Stimulated activated naive CD8-positive, alpha-beta T cell treated with anti-CD3 and anti-CD28 coated beads, Interleukin-15, Interleukin-2, amounts not matched to agents 100 U/mL and 50 U/mL, for 24 hours (primary cell): ENCODE results near the gene TMF1.

Source experiments
- ATAC-seq: fragments of 150-1000 bp; cut with Tn5 transposase; one replicate; pipeline ENCODE4 v1.10.0; 2021
- DNase-seq: peaks from one replicate; pipeline ENCODE4 v3.0.0; 2021

Gene TMF1, protein sequence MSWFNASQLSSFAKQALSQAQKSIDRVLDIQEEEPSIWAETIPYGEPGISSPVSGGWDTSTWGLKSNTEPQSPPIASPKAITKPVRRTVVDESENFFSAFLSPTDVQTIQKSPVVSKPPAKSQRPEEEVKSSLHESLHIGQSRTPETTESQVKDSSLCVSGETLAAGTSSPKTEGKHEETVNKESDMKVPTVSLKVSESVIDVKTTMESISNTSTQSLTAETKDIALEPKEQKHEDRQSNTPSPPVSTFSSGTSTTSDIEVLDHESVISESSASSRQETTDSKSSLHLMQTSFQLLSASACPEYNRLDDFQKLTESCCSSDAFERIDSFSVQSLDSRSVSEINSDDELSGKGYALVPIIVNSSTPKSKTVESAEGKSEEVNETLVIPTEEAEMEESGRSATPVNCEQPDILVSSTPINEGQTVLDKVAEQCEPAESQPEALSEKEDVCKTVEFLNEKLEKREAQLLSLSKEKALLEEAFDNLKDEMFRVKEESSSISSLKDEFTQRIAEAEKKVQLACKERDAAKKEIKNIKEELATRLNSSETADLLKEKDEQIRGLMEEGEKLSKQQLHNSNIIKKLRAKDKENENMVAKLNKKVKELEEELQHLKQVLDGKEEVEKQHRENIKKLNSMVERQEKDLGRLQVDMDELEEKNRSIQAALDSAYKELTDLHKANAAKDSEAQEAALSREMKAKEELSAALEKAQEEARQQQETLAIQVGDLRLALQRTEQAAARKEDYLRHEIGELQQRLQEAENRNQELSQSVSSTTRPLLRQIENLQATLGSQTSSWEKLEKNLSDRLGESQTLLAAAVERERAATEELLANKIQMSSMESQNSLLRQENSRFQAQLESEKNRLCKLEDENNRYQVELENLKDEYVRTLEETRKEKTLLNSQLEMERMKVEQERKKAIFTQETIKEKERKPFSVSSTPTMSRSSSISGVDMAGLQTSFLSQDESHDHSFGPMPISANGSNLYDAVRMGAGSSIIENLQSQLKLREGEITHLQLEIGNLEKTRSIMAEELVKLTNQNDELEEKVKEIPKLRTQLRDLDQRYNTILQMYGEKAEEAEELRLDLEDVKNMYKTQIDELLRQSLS

DNA sequence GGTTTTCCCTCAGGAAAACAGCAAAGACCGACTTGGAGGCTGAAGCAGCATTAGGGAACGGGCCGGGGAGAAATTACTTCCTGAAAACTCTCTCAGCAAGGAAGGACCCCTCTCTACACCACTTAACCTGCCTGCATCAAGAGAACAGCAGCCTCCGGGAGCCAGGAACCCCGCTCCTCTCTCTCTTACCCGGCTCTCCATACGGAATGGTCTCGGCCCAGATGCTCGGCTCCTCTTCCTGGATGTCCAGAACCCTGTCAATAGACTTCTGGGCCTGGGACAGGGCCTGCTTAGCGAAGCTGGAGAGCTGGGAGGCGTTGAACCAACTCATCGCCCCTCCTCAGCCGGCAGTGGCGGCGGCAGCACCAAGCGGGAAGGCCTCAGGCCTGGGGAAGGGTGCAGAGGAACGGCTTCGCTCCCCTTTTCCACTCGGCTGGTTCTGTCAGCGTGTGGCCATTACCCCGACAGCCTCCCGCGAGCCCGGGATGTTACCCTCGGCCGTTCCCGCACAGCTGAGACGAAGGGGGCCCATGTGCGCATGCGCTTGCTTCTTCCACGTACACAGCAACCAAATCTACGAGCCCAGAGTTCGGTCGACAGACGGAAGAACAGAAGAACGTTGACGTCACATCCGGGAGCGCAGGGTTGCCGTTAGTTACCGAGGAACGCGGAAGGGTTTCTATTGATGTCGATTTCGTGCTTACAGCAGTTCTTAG lies at the start of gene TMF1:
TSS of gene TMF1 (minus strand) at position 578 of the 716 bp plus-strand sequence. CDS start at position 331, 247 bp downstream.
- ATAC-seq (peak; percentile 97), DNase-seq (peak; percentile 97)

DNA sequence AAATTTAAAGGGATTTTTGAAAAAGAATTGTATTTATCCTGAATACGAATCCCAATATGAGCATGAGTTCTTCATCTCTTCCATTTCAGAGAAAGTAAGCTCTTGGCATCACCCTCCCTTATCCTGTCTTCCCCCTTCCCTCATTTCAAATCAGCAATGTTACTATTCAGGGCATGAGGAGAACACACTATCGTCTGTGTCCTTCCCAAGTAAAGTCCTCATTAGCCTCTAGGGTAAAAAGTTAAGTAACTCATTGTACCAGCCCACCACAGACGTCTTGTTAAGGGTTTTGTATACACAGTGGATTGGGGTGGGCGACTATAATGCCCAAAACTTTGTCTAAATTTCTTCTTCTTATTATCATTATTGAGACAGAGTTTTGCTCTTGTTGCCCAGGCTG lies 47.4 kb upstream of the TMF1 start:
- no peak for ATAC-seq

DNA sequence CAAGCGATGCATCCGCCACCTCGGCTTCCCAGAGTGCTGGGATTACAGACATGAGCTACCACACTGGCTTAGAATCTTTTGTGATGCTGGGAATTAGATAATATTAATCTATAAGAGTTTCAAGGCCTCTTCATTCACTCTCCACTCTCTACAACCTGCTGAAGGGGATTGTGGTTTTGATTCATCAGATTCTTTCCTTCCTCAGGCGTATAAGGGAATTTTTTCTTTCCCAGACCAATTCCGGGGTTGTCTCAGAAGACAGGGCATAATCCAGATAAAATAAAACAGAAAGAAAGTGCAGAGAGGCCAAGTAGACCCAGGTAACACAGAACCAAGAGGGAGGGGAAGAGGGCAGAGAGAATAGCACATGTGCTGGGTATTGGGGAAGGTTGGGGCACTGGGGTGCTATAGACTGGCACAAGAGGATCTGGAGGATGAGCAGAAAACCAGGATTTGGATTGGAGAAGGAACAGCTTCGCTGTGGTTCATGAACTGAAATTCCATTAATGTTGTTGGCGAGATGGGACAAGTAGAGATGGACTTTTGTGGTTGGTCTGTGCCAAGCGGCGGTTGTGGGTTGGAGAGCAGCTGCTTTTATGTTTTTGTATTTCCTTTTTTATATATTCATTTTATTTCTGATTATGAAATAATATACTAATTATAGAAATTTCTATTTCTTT lies 45.4 kb upstream of the TMF1 start:
- no peak for DNase-seq
- no peak for ATAC-seq

More for the DNA sequence above, 47.4 kb upstream of the TMF1 start:
- DNase-seq = no peak

DNA sequence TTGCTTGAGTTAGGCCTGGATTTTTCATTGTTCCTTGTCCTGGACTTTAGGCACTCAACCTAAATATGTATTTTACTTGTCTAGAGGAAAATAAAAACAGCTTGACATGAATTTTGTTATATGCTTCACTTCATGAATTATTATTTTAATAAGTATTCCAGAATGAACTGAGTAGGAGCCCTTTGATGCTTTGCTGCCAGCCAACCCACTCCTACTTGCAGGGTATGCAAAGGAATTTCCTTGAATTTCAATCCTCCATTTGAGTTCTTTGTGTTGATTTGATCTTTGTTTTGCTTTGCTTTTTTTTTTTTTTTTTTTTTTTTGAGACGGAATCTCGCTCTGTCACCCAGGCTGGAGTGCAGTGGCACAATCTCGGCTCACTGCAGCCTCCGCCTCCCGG lies 44.2 kb upstream of the TMF1 start:
- no peak for ATAC-seq
- DNase-seq = no peak

DNA sequence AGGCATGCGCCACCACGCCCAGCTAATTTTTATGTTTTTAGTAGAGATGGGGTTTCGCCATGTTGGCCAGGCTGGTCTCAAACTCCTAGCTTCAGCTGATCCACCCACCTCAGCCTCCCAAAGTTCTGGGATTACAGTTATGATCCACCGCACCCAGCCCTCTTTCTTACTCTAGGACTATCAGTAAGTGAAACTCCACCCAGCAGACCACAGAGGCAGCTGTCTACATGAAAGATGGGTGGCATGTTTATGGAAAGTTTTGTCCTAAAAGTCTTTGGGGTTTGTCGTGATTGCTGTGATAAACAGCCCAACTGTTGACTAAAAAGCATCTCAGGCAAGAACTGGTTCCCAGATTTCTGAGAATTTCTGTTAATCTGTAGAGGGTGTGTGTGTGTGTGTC lies 43.5 kb upstream of the TMF1 start:
- ATAC-seq = no peak

DNA sequence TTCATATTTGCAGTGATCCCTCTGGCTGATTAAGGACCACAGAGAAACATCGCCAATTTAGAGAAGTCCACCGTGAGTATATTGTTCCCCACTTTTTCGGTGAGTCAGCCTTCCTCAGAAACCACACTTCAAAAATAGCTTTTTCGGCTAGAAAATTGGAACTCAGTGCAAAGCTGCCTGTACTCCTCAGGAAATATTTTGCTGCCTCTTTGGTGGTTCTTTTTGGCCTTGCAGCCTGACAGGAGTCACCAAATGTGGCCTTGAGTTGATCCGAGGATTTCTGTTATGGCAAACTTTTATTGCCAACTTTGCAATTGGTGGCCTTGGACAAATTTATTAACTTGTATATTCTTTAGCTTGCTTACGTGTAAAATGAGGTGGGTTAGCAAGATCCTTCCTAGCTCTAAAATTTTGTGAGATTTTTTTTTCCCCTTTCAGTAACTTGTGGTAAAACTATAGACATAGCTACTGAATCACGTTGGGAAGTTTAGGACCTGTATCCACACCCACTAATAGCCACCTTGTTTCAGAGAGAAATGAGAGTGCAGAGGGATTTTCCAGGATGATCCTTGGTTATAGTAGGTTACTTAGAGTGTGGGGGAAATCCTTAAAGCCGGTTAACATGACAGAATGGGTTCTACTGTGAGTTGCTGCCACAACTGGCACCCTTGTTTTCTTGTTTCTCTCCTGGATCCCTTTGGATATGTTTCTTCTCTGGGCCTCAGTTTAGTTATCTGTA lies 42.5 kb upstream of the TMF1 start:
- ATAC-seq (peak; percentile 75), DNase-seq (no peak)

More for the DNA sequence above, 43.5 kb upstream of the TMF1 start:
- no peak for DNase-seq

DNA sequence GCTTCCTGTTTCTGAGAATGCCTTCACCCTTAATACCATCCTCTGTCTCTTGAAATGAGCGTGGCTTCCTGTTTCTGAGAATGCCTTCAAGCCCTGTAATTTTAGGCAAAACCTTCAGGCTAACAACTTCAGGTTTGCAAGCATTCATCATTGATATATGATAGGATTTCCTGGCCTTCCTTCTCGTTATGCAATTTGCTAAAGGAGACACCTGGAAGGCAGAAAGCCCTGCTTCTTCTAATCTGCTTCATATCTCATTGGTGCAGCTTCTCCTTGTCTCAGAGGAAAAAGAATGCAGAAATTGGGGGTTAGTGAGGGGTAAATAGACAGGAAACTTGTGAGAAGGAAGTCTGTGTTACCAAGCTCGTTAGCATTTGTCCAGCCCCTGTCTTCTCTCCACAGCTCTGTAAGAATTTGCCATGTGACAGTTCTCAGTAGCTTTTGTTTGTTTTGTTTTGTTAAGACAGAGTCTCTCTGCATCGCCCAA lies 39.9 kb upstream of the TMF1 start:
- DNase-seq = no peak
- no peak for ATAC-seq

DNA sequence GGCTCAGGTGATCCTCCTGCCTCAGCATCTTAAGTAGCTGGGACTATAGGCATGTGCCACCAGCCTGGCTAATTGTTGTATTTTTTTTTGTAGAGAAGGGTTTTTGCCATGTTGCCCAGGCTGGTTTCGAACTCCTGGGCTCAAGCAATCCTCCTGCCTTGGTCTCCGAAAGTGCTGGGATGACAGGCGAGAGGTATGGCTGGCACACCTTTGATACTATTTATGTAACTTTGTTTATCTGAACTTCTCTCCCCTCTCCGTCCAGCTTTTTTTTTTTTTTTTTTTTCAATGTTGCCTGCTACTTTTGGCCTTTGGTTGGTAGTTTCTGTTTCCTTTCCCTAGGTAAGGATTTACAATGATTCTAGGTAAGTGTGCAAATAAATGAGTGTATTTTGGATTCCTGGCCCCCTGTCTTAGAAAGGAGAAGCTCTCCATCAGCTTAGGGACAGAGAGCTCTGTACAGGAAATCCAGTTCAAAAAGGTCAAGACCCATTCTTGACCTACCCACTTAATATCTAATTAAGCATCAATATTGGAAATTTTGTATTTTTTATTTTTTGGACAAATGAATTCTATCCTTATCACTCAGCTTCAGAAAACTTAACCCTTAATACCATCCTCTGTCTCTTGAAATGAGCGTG lies 39.4 kb upstream of the TMF1 start:
- ATAC-seq (no peak), DNase-seq (no peak)

DNA sequence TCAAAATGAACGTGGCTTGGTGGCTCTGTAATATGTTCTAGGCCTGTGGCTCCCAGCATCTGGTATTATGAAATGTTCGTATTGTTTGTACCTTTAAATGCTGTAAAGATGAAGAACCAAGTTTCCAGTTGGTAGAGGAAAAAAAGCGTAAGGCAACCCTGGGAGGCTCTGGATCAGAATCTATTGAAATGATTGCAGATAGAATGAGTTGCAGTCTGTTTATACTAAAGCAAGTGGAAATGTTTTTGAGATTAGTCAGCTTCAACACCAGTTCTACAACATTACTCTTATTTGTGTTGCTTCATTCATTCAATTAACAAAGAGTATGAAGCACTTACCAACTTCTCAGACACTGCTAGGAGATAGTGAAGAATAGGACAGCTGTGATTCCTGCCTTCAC lies 37.9 kb upstream of the TMF1 start:
- DNase-seq = no peak
- ATAC-seq = no peak

DNA sequence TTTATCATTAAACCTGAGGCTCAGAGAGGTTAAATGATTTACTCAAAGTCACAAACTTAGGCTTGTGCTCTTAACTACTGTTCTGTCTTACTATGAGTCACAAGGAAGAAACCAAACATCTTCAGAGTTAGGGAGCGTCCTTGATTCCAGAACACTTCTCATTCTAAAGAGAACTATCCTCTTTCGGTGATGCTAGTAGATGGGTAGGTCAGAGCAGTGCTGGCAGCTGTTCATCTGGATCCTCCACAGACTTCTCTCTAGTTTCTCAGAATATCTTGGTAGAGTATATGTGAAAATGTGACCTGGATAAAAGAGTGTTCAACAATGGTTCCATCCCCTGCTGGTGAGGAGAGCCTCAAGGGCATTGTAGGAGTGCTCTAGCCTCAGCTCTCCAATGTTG lies 35.9 kb upstream of the TMF1 start:
- ATAC-seq = peak; percentile 17

DNA sequence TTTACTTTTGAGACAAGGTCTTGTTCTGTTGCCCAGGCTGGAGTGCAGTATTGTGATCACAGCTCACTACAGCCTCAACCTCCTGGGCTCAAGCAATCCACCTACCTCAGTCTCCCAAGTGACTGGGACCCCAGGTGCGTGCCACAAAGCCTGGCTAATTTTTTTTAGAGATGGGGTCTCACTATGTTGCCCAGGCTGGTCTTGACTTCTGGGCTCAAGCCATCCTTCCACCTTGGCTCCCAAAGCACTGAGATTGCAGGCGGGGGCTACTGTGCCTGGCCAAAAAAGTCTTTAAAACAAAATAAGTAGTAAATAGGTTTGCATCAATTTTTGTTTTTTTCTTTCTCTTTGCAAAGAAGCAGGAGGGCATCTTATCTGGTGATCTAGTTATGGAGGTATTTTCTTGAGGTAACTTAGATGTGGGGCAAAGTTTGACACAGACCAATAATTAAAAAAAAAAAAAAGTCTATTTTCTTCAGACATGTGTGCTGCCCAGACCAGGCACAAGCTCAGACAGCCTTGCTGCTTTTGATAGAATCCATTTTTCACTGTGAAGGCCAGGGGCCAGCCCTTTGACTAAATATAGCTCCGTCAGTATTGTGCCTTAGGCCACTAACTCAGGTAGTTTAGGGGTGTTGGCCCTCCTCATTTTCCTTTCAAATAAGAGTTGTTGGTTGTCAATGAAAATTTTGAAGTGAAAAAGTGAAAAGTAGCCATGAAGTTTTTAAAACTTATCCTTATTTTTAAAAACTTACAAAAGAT lies 35.1 kb upstream of the TMF1 start:
- DNase-seq (no peak), ATAC-seq (no peak)

More for the DNA sequence above, 35.9 kb upstream of the TMF1 start:
- DNase-seq = no peak

DNA sequence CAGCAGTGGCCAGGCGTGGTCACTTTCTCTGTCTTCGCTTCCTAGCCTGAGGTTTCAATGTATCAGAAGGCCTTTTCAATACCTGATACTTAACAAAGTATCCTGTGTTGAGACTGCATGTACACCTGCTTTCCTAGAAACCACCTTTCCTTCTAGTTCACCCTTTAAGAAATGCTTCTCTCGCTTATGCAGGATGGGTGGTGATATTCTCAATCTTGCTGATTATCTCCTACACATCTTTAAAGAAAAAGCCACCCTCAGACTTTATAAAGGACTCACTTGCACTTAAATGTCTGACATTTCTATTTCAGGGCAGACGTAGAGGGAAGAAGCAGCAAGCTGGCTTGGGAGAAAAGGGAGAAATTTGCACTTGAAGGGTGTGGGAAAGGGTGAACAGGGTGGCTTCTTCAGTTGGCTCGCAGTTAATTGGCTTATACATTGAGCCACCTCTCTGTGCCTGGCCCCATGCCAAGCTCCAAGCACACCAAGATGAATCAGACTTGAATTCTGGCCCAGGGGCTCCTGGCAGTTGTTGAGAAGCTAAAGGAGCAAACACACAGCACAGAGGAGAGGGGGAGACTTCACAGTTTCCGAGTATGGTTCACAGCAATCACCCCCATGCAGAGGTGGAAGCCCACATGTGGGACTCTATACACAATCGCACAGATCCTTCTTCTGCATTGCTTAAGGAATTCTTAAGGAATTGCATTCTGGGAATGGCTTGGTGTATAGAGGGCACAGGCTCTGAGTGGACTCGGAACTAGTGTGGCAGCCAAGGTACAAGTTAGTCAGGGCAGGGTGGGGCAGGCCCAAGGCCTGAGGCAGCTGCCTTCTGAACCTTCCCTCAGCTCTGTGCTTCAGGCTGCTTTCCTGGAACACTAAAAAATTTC lies 33.9 kb upstream of the TMF1 start:
- peak; percentile 30 for ATAC-seq

DNA sequence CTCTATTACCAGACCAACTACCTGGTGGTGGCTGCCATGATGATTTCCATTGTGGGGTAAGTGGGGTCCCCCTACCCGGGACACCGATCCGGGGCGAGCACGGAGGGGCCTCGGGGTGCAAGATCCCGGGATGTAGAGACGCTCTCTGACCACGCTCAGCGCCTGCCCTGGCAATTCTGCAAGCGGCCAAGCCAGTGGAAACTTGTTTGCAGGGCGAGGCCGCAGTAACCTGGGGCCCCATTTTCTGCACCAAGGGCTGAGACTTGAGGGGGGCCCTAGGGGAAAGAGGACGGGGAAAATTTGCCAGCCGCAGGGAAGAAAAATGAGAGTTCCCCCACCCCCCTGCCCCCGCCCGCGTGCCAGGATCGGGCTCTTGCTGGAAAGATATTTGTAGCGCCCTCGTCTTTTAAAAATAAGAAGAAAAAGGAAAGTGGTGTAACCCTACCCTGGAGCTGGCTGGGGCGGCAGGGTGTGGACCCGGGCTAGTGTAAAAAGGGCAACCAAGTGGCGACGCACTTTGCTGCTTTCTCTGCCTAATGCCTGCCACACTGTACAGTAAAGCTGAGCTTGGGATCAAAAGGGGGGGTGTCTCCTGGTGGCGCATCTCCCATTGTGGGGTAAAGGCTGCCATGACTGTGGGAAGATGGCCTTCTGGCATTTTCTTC lies 33.2 kb upstream of the TMF1 start:
- ATAC-seq (no peak), DNase-seq (peak; percentile 50)

More for the DNA sequence above, 33.9 kb upstream of the TMF1 start:
- DNase-seq = peak; percentile 87

DNA sequence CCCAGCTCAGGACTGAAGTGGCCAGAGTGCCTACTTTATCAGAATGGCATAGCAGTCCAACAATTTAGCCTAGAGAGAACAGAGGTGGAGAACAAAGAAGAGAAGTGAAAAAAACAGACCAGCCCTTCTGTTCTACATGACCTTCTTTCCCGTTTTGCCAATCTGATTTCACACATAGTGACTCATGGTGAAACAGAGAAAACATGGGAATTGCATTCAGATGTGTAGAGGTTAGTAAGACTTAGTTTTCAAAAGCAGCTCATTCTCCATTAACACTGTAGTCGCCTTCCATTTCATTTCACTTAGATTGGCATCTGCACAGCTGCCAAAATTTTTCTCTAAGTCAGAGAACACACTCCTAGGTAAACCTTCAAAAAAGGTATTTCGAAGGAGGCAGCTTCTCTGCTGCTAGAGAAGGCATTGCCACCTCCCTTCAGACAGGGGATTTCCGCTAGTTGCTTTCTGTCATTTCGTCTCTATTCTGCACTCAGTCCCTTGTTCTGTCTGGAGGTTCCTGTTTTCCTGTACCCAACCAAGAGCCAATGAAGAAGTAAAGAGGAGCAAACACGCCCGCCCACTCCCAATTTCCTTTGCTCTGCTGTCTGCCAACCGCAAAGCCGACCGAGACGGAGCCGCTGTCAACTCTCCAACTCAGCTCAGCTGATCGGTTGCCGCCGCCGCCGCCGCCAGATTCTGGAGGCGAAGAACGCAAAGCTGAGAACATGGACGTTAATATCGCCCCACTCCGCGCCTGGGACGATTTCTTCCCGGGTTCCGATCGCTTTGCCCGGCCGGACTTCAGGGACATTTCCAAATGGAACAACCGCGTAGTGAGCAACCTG lies 32.4 kb upstream of the TMF1 start, which contains the start of gene ARL6IP5:
TSS of gene ARL6IP5 (plus strand) at position 612 of the 842 bp plus-strand sequence. CDS start at position 723, 111 bp downstream.
- ATAC-seq = peak; percentile 58

DNA sequence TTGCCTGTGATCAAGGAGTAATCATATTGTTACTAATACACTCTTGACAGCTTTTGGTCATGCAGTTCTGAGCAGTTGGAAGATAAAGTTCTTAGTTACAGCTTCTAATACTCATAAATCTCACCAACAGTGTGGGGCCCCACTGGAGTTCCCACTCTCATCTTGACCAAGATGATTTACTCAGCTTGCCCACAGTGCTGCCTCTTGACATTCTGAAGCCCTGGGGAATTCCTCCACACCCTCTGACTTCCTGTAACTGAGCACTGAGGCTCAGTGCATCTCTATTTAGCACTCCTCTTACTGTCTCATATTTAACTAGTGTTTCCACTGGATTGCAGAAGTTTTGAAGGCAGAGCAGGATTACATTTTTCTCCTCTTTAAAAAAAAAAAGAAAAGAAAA lies 30.7 kb upstream of the TMF1 start:
- DNase-seq = peak; percentile 73
- peak; percentile 74 for ATAC-seq

More for the DNA sequence above, 32.4 kb upstream of the TMF1 start, which contains the start of gene ARL6IP5:
- peak; percentile 92 for DNase-seq

DNA sequence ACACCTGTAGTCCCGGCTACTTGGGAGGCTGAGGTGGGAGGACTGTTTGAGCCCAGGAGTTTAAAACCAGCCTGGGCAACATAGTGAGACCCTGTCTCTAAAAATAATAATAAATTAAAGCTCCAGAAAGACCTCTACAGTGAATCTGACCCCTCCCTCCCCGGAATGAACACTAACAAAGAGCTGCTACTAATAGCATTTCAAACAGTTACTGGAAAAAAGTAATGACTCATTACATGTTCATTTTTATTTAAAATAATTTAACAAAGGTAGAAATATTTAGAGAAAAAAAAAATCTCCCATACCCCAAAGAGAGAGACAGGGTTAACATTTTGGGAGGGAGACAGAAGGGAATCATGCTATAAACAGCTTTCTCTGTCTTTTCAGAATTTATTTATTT lies 30.2 kb upstream of the TMF1 start:
- no peak for DNase-seq
- no peak for ATAC-seq
